GM12801 (cell line): ENCODE data around the gene SAPCD2.

Source experiments
- CTCF ChIP-seq: IDR thresholded peaks from one replicate; pipeline ENCODE4 v1.5.1; 2011; ENCODE audit warnings: control low read depth; ENCODE audit not compliant: insufficient read length; ENCODE audit errors: extremely low read depth

SAPCD2 gene

GRCh38 chr9:137040568-137040967, 29.8 kb downstream of the SAPCD2 start:
- no peak for TF ChIP-seq CTCF

DNA sequence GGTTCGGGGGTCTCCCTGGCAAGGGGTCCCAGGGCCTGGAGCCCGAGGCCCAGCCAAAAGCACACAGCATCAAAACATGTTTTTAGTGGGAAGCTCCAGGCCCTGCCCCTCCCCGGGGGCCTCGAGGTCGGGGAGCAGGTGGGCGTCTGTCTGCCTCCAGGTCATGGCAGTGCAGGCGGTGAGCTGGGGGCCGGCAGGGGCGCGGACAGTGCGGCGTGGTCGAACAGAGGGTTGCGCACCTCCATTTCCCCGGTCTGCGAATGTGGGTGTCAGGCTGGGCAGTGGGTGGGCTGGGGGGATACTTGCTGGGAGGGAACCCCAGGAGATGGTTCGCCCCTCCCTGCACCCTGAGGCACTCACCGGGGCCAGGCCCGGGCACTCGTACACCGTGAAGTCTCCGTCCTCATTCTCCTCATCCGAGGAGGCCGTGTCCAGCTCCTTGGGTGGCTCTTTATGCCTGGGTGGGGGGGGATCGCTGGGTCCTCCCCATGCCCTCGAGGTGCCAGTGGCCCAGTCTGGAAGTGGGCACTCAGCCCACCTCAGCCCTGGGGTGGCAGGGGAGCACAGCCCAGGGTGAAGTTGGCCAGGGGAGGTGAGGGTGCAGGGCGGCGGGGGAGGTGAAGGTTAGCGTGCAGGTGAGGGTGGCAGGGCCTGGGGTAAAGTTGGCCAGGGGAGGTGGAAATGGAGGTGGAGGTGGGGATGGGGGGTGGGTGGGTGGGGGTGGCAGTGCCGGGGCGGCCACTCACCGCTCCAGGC, 30.6 kb downstream of the SAPCD2 start:
- no peak for TF ChIP-seq CTCF

GRCh38 chr9:137038916-137039315, 31.4 kb downstream of the SAPCD2 start:
- TF ChIP-seq CTCF = no peak

DNA sequence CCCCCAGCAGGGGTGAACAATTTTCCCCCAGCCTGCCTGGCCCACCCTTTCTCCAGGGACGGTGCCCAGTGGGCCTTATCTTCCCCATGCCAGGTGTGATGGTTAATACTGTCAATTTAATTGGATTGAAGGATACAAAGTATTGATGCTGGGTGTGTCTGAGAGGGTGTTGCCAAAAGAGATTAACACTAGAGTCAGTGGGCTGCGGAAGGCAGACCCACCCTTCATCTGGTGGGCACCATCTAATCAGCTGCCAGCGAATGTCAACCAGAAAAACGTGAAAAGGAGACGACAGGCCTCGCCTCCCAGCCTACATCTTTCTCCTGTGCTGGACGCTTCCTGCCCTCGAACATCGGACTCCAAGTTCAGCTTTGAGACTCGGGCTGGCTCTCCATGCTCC, 32.9 kb downstream of the SAPCD2 start:
- TF ChIP-seq CTCF = no peak

- TF ChIP-seq CTCF = no peak
Measured at GRCh38 chr9:137037035-137037434, 33.3 kb downstream of the SAPCD2 start.

DNA sequence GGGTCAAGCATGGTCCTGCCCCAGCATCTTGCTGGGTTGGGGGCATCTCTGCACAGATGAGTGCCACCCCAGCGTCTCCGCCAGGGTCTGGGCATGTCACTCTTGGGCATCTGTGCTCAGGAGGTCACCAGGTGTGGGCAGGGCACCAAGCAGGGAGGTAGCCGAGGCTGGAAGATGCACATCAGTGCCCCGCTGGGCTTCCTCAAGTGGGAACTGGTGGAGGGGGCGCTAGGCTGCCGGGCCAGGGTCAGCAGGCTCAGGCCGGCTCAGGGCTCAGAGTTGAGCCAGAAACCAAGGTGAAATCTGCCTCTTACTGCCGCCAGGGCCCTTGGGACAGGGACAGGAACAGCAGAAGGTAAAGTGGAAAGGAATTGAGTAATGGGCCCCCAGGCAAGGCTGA, 34.4 kb downstream of the SAPCD2 start:
- TF ChIP-seq CTCF = no peak

- TF ChIP-seq CTCF = no peak
Measured at GRCh38 chr9:137035507-137035834, 34.9 kb downstream of the SAPCD2 start.
